Right lung (tissue), 5 donors: Measurements from ENCODE around the gene LIN37. TPM values are rescaled to one million over a fixed set of nuclear protein-coding genes. Genes with fewer than 3 reads are reported as not detected.

Source experiments
- DNase-seq, 2 donors: peaks; one replicate each; pipeline ENCODE4 v3.0.0-alpha.2; 2013
- polyA plus RNA-seq, 5 donors: library from polyadenylated mRNA; unstranded; fragments of 120-200 nt; gene quantifications; one replicate each; pipeline versions ENCODE4 v1.2.1 to v1.2.3, GENCODE V29; 2013; ENCODE audit warnings: inconsistent platforms in 1 of 5, low replicate concordance in 1 of 5; ENCODE audit not compliant: insufficient read length in 5 of 5, insufficient read depth in 1 of 5

The LIN37 gene
- polyA plus RNA-seq, 5 donors, result 8.2 to 14.4 (median 9.6) TPM

- peak in 1 of 2 donors; percentile 23 for DNase-seq
These were observed 24.8 kb downstream of the LIN37 start for GRCh38 chr19:35773020-35773806.

- no peak for DNase-seq
These were observed 26.1 kb downstream of the LIN37 start for GRCh38 chr19:35774274-35775045.

DNA sequence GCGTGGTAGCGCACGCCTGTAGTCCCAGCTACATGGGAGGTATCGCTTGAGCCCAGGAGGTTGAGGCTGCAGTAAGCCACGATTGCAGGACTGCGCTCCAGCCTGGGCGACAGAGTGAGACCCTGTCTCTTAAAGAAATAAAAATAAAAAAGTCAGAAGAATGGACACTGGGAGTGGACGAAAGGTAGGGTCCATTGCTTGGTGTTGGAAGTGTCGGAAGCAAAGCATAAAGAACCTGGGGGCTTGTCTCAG is 26.6 kb downstream of the LIN37 start:
- DNase-seq, result no peak

- DNase-seq, result peak; percentile 97 to 98
These were observed 27.1 kb downstream of the LIN37 start, which contains the start of gene ARHGAP33 for GRCh38 chr19:35775298-35776101. ARHGAP33 (plus strand) TSS chr19:35775564; CDS start chr19:35775659, 95 bp downstream.

DNA sequence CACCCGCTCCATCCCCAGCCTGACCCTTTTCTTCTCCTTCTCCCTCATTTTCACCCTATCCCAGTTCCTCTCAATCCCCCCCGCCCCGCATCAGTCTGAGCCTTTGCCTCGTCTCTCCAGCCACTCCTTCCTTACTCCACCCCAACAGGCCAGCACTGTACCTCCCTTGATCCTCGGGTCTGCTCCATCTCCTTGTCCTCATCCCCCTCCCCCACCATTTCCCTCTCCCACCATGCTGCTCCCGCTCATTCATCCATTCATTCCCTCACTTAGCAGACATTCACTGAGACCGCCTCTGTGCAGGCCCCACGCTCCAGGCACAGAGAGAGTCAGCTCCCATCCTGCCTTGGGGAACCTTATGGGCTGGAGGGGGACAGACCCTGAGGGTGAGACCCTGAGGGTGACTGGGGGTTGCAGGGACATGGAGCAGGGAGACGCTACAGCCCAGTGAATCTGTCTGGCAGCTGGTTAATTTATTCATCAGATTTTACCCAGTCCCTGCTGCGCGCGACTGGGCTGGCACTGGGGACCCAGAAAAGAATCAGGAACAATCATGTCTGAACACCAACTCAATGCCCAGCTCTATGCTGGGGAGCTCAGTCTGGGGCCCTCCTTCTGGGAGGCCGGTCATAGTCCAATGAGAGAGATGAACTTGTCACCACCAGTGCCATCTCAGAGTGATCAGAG is 27.9 kb downstream of the LIN37 start:
- DNase-seq, result no peak

- peak in 1 of 2 donors; percentile 15 for DNase-seq
These were observed 28.9 kb downstream of the LIN37 start for GRCh38 chr19:35777086-35777841.

GRCh38 chr19:35777961-35778360 is 29.6 kb downstream of the LIN37 start:
- no peak for DNase-seq

DNA sequence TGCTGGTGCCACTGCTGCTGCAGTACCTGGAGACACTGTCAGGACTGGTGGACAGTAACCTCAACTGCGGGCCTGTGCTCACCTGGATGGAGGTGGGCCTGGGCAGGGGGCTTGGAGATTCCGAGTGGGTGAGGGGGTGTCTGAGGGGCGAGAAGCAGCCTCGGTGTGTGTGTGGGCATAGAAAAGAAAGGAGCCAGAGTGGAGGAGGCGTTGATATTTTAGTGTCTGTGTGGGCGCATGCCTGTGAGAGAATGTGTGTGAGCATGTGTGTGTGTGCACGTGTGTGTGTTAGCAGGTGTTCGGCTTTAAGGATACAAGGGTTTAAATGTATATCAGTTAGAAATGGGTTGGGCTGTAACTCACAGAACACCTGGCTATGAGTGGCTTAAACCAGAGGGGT is 30.7 kb downstream of the LIN37 start:
- no peak for DNase-seq

GRCh38 chr19:35780058-35780457 is 31.7 kb downstream of the LIN37 start:
- DNase-seq, result no peak

- DNase-seq, result no peak
These were observed 32.3 kb downstream of the LIN37 start for GRCh38 chr19:35780717-35781116.

- DNase-seq, result no peak
These were observed 33.3 kb downstream of the LIN37 start for GRCh38 chr19:35781650-35782049.

DNA sequence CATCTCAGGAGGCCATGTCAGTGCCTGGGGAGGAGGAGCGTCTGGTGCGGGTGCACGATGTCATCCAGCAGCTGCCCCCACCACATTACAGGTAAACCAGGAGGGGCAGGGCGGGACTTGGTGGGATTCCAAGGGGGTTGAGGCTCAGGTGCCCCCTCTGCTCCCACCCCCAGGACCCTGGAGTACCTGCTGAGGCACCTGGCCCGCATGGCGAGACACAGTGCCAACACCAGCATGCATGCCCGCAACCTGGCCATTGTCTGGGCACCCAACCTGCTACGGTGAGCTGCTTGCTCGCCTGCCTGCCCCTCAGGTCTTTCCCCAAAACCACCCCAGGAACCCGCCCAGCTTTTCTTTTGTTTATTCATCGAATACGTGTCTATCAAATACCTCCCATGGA is 34.2 kb downstream of the LIN37 start:
- no peak for DNase-seq

DNA sequence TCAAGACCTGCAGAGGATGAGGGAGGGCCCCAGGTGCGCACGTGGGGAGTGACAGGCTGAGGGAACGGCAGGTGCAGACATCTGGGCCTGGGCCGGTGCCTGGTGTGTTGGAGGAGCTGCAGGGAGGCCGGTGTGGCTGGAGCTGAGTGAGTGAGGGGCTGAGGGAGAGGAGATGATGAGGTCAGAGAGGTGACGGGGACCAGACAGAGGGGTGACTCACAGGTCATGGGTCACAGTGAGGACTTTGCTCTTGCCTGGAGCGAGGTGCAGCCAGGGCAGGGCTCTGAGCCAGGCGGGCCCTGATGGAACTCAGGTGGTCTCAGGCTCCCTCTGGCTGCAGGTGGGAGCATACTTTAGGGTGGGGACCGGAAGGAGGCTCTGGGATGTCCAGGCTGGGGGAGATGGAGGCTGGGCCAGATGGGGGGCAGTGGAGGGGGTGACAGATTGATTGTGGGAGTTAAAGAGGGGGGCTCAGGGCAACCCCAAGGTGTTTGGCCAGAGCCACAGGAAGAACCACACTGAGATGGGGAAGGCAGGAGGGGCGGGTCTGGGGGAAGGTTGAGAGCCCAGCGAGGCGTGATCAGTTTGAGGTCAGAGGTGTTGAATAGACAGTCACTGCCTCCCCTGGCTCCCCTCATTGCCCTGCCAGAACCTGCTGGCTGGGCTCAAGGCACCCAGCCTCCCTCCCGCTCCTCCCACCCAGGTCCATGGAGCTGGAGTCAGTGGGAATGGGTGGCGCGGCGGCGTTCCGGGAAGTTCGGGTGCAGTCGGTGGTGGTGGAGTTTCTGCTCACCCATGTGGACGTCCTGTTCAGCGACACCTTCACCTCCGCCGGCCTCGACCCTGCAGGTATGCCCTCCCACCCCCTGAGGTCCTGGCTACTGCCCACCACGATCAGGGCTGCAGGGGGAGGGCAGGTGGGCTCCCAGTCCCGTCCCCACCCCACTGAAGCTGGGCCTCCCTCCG is 35.4 kb downstream of the LIN37 start:
- DNase-seq, result no peak

- no peak for DNase-seq
These were observed 36.3 kb downstream of the LIN37 start for GRCh38 chr19:35784503-35785338.

DNA sequence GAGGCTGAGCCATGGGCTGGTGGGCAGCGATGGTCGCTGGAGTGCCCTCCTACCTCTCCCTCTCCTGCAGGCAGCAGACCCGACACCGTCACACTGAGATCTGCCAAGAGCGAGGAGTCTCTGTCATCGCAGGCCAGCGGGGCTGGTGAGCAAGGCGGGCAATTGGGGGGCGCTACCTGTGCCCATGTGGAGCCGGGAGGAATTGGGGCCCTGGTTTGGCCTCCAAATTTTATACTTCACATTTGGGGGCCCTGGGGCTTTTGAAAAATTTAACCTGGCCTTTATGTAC is 36.9 kb downstream of the LIN37 start:
- DNase-seq, result no peak

DNA sequence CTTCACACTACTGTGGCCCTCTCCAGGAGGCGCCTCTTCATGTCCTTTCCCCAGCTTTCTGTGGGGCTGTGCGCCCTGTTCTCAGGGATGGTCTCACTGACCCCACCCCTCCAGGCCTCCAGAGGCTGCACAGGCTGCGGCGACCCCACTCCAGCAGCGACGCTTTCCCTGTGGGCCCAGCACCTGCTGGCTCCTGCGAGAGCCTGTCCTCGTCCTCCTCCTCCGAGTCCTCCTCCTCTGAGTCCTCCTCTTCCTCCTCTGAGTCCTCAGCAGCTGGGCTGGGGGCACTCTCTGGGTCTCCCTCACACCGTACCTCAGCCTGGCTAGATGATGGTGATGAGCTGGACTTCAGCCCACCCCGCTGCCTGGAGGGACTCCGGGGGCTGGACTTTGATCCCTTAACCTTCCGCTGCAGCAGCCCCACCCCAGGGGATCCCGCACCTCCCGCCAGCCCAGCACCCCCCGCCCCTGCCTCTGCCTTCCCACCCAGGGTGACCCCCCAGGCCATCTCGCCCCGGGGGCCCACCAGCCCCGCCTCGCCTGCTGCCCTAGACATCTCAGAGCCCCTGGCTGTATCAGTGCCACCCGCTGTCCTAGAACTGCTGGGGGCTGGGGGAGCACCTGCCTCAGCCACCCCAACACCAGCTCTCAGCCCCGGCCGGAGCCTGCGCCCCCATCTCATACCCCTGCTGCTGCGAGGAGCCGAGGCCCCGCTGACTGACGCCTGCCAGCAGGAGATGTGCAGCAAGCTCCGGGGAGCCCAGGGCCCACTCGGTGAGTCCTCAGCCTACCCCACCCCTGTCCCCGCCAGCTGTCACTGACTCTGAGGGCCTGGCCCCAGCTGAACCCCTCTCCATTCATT is 38.2 kb downstream of the LIN37 start:
- no peak for DNase-seq

DNA sequence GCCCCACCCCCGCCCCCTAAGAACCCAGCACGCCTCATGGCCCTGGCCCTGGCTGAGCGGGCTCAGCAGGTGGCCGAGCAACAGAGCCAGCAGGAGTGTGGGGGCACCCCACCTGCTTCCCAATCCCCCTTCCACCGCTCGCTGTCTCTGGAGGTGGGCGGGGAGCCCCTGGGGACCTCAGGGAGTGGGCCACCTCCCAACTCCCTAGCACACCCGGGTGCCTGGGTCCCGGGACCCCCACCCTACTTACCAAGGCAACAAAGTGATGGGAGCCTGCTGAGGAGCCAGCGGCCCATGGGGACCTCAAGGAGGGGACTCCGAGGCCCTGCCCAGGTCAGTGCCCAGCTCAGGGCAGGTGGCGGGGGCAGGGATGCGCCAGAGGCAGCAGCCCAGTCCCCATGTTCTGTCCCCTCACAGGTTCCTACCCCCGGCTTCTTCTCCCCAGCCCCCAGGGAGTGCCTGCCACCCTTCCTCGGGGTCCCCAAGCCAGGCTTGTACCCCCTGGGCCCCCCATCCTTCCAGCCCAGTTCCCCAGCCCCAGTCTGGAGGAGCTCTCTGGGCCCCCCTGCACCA is 38.9 kb downstream of the LIN37 start:
- no peak for DNase-seq
